ENCODE measurements around the gene SIGLEC15.

GRCh38 chr18:45849529-45849928, 24.1 kb downstream of the SIGLEC15 start:
- TF ChIP-seq CTCF (IDR thresholded peaks at IDR 0.05; ENCODE audit: insufficient read depth, low read length, poor library complexity, severe bottlenecking) (no peak), EZH2phosphoT487 (conservative IDR thresholded peaks at IDR 0.05; ENCODE audit: low read length) (no peak)

Measured in SU-DHL-6 (cell line).